Measurements from ENCODE around the gene MYG1.
"Not testable (repeated sequence)": the region's sequence is repeated elsewhere in the genome, so short reads cannot be mapped to it uniquely, and the experiment has no call there.

The MYG1 gene

DNA sequence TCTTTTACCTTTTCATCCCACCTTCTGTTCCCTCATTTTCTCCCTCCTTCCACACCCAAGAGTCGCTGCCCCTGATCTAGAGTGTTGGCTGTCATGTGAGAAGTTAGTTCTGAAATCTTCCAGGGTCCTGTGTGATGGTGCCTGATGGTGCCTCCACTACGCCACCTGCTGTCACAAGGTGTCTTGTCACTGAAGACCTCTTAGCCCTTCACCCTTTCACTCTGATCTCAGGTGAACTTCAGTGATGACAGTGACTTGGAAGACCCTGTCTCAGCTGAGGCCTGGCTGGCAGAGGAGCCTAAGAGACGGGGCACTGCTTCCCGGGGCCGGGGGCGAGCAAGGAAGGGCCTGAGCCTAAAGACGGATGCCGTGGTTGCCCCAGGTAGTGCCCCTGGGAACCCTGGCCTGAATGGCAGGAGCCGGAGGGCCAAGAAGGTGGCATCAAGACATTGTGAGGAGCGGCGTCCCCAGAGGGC lies 11.7 kb upstream of the MYG1 start:
- DNase-seq: no peak

DNA sequence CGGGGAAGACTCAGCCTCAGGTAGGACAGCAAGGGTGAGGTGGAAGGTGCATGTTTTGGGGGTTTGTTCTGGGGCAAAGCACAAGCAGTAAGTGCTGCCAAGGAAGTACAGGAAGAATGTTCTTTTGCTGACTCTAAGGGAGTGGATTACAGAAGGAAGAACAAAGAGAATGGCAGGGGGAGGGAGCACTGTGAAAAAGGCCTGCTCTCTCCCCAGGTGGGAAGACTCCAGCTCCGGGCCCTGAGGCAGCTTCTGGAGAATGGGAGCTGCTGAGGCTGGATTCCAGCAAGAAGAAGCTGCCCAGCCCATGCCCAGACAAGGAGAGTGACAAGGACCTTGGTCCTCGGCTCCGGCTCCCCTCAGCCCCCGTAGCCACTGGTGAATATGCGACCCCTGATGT lies 11.2 kb upstream of the MYG1 start:
- DNase-seq: no peak

DNA sequence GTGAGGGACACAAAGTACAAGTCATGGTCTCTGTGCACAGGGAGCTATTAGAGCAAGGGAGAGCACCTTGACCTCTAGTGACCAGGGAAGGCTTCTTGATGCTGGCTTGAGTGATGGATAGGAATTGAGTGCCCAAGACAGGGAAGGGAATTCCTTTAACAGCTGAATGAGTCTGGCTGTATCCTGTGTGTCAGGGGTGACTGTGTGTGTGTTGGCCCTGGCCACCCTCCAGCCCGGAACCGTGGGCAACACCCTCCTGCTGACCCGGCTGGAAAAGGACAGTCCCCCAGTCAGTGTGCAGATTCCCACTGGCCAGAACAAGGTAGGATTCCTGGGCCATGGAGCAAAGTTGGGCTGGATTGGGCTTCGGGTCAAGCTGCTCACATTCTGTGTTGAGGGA lies 9.6 kb upstream of the MYG1 start:
- DNase-seq: no peak

DNA sequence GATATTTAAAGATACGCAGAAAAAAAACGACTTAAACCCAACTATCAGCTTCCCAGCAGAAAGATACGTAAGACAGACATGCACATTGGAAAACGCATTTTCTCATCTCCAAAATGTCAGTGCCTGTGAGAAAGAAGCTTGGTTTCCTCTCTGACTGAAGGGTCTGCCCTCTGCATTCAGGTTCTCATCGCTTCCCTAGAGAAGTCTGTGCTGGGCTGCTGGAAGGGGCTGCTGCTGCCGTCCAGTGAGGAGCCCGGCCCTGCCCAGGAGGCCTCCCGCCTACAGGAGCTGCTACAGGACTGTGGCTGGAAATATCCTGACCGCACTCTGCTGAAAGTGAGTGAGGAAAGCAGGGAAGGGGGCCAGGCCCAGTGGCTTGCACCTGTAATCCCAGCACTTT lies 8.8 kb upstream of the MYG1 start:
- DNase-seq: no peak

DNA sequence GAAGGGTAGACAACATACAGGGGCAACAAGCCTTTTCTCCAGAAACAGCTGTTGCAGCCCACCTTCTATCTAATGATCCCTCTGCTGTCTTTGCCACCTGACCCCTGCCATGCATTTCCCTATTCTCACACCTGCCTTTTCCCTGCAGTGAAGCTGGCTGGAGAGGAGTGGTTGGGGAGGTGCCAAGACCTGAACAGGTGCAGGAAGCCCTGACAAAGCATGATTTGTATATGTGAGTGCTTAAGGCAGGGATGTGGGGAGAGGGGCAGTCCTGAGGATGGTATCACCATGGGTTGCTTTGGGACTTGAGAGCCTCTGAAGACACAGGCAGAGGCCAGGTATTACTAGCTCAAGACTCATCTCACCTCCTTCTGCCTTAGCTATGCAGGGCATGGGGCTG lies 7.1 kb upstream of the MYG1 start:
- peak; percentile 72 for DNase-seq

DNA sequence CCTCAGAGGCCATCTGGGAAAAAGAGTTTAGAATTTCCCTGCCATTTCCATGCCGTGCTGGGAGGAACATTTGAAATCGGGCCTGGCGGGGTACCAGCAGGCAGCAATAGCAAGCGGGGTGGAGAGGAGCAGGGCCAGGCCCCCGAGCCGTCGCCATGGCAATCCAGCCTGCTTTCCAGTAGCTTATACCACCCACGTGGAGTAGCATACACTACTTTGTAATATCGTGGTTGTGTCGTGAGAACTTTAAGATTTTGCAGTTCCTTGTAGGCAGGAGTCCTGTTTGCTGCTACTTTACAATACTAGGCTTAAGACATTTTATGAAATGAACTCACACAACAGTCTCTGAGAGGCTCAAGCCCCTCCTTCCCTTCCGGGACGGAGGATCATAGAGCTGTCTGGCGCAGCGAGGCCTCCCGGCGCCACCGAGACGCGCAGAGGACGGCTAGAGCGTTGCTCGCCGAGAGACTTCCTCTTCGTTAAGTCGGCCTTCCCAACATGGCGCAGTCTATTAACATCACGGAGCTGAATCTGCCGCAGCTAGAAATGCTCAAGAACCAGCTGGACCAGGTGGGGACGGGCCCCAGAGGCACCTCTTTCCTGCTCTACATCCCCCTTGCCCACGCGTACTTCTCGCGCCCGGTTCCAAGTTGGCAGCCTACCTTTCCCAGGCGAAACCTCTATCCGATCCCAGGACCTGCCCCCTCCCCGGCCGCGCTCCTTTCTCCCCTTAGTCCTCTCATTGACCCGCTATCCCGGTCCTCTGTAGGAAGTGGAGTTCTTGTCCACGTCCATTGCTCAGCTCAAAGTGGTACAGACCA lies 4.2 kb upstream of the MYG1 start, which contains the start of gene PFDN5:
Gene PFDN5 (plus strand): TSS at position 473 of the 821 bp plus-strand sequence. CDS start 26 bp downstream, at position 499.
- peak; percentile 67 for DNase-seq

DNA sequence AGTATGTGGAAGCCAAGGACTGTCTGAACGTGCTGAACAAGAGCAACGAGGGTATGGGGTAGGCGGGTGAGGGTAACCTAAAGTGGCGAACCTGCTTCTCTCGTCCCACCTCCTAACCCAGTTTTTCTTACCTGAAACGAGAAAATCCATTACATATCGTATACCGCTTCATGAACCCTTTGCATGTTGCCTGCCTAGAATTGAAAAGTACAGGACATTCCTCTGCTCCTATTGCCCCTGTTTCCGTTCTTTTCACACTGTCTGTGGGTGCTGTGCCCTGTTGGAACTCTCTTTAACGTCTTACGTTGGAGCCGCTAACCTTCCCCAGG lies 3.6 kb upstream of the MYG1 start:
- no peak for DNase-seq

DNA sequence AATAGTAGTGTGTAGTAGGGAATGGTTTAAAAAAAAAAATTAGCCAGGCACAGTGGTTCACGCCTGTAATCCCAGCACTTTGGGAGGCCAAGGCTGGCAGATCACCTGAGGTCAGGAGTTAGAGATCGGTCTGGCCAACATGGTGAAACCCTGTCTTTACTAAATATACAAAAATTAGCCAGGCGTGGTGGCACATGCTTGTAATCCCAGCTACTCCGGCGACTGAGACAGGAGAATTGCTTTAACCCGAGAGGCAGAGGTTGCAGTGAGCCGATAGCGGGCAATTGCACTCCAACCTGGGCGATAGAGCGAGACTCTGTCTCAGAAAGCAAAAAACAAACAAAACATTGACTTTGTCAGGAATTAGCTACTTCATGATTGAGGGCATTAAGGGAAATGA lies 2.4 kb upstream of the MYG1 start:
- not testable (repeated sequence) for DNase-seq

DNA sequence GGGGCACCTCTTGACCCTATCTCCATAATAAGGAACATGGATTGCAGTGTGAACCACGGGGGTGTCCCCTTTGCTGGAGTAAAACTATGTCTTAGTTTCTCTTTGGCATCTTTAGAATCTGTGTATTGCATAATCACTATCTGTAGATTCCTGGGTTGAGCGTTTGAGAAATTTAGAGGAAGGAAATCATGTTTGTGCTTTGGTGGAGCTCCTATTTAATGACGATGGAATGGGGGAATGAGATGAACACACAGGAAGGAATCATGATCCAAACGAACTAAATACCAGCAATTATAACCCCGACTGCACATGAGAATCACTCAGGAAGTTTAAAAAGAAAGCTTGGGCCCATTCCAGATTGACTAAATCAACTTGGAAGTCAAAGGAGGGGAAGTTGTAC lies 1.3 kb upstream of the MYG1 start:
- no peak for DNase-seq

DNA sequence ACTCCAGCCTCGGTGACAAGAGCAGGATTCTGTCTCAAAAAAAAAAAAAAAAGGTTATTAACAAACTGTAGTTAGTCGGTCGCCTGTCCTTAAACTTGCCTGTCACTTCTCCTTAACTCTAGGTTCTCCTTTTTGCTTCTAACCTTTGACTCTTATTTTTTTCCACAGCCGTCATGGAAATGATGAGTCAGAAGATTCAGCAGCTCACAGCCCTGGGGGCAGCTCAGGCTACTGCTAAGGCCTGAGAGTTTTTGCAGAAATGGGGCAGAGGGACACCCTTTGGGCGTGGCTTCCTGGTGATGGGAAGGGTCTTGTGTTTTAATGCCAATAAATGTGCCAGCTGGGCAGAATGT lies 418 bp upstream of the MYG1 start:
- no peak for DNase-seq

DNA sequence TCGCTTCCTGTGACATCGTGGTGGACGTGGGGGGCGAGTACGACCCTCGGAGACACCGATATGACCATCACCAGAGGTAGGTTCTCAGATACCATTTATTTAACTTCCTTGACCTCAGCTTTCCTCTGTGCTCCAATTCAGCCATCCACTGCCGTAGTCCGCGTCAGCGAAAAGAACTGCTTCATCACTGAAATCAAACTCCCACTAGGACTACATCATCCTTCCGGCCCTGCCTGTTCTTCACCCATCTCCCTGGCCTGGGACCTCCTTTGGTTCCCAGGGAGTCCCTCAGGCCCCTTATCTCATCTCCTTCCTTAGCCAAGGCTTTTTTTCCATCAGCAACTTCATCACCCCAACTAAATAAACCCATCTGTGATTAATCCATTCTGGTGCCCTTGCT lies 692 bp downstream of the MYG1 start:
- no peak for DNase-seq

DNA sequence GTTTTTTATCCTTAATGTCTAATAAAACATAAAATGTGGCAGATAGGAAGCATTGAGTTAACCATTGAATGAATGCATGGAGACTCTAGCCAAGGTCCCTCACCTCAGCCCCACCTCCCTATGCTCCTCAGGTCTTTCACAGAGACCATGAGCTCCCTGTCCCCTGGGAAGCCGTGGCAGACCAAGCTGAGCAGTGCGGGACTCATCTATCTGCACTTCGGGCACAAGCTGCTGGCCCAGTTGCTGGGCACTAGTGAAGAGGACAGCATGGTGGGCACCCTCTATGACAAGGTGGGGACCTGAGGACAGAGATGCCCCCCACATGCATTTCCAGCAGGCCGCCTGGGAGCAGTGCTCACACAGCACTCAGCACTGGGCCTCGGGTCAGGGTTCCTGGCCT lies 3.4 kb downstream of the MYG1 start:
- no peak for DNase-seq

DNA sequence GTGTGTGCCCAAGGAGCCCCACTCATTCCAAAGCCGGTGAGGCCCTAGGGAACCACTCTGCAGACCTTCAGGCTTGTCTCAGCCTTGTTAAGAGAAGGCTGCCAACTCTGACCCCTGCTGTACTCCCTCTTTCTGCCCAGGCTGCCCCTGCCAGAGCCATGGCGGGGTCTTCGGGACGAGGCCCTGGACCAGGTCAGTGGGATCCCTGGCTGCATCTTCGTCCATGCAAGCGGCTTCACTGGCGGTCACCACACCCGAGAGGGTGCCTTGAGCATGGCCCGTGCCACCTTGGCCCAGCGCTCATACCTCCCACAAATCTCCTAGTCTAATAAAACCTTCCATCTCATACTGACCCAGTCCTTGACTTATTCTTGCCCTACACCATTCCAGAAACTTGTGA lies 7.3 kb downstream of the MYG1 start:
- no peak for DNase-seq

DNA sequence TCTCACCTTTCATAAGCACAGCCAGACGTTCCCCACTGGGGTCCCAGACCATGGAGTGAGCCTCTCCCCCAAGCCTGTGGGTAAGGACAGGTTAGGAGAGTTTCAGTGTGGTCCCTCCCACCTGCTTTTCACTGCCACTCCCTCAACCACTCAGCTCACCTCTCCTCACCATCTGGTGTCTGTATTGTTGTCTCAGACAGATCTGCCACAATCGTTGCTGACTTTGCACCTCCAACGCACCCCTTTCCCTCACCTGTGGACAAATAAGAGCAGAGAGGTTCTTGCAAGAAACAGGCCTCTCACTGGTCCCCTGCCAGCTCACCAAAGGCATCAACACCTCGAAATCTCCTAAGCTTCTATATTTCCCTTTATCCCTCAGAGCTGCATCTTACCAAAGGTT lies 8.8 kb downstream of the MYG1 start:
- no peak for DNase-seq

DNA sequence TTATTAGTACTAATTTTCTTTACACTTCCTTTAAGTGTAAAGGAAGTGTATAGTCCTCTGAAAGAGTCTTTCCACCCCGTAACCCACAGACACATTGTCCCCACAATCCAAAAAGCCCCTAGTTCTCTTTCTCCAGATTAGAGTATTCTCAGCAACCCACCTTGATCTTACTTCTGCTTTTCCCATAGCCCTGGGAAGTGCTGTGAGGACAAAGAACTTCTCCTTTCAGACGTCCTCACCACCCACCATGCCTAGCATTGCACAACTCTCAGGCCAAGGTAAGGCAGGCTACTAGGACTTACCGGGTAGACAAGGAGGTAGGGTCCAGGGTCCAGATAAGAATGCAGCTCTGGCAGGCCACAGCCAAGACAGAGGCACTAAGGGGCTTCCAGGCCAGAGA lies 14.5 kb downstream of the MYG1 start:
- DNase-seq: no peak

DNA sequence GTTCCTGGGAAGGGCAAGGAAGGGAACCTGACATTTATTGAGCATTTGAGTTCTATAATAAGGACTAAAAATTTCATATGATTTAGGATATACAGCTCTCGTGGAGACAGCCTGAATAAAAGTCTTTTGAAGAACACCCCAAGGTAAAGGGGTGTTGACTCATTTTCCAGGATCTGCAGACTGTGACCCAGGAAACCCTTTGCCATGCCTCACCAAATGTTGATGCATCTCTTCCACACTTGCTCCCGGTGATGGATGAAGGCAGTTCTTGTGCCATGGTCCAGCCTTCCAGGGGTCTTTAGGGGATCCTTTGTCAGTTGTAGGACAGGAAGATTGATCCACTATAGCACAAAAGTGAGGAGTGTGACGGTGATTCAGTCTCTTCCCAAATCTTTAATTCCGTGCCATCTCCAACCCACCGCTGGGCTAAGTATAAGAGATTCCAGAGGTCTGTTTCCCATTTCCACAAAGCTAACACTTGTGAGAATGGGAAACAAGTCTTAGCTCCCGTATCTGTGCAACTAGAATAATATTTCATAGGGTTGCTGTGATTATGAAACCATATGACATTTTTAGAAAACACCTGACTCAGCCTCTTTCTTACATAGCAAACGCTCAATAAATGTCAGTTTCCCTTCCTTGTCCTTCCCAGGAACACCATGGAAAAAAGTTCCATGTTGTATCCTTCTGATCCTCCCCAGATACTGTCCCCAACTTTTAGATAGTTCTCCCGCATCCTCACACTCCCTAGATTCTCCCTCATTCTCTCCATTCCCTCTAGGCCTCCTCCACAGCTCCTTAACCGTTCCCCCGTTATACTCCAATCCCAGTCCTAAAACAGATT lies 21.1 kb downstream of the MYG1 start:
- DNase-seq: no peak

DNA sequence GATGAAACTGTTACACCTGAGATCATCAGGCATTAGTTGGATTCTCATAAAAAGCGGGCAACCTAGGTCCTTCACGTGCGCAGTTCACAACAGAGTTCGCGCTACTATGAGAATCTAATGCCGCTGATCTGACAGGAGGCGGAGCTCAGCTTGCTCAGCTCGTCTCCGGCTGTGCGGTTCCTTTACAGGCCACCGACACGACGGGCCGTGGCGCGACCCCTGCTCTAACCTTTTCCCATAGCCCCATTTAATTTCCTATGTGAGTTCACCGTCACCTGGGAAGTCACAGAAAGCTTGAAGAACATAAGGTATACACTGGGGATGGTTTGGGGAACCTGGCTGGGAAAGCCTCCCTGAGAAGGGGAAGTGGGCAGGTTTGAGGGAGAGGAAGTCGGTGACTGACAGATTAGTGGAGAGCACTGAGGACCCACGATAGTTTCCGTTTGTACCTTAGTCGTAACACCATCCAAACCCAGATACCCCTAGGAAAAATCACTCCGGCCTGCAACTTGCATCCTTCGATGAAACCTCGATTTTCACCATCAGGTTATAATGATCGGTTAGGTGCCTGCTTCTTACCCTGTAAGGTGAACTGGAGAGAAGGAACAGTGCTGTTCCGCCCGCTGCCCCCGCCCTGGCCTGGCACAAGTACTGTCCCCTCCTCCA lies 24.8 kb downstream of the MYG1 start:
- no peak for DNase-seq

DNA sequence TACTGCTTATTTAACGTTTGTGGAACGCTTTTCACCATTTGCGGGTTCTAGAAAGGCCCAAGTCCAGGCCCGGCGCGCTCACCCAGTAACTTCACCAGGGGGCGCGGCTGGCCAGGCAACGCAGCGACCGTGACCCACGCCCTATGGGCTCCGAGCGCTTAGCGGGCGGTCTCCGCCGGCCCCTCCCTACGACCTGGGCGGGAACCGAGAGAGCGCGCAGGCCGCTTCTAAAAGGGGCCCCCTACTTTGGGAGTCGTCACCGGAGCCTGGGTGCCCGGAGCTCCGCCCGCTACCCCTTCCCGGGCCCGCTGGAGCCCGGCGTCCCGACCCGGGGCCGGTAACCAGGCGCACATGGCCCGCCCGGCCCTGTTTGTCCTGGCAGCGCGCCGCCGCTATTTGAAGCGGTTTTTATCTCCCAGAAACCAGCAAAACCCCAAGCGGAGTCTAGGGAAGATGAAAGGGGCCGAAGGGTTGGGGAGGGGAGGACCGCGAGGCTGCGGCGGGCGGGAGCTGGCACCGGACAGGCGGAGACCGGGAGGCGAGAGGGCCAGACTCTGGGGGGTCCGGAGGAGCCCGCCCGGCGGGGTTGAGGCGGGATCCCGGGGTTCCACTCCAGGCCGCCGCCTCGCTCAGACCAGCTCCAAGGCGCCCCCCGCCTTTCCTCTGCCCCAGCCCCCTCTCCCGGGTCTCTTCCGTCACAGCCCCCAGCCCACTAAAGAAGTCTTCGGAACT lies 25.4 kb downstream of the MYG1 start:
- DNase-seq: peak; percentile 39

DNA sequence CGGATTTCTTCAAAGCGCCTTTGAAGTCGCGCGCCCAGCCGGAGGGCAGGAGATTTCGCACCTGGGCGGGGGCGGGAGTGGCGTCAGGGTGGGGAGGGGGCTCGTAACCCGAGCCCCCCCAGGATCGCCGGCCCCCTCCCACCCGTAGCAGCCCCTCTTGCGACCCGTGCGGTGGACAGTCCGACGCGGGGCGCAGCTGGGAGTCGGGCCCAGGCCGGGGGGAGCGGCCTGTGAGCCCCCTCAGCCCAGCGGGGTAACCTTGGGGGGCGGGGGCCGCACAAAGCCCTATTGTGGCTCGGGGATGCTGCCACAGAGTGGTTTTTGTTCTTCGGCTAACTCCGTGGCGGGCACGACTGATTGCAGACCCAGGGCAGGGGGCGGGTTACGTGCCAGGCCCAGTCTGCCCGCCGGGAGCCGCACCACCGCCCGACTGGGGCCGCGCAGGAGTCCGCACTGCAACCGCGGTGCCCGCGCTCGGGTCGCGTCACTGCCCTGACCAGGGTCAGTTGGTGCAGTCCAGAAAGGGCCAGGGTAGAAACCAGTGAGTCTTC lies 26.1 kb downstream of the MYG1 start:
- no peak for DNase-seq

DNA sequence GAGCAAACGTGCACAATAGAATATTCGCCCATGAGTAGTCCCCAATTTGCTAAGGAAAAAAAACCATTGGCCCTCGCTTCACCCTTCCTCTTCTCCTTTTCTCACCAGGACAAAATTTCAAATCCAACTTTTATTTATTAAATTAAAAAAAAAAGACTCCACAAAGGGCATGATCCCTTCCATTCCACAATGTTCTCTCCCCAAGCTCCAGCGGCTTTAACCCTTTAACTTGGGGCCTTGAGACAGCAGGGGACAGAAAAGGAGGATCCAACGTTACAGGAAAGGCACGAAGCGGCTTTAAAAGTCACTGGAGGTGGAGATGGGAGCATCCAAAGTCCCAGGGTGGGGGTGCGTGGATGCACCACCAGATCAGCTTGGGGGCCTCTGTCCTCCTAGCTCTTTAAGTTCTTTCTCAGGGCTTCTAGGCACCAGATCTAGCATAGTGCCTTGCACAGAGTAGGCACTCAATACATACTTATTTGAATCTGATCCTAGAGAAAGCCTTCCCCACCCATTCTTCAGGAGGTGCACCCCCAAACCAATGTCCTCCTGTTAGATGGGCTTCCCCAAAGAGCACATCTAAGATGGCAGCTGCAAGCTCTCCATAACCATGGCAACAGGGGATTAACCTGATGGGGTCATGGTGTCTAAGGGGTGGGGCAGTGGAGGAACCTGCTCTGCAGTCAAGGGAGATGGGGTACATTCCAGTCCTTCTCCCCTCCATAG lies 27.1 kb downstream of the MYG1 start:
- no peak for DNase-seq

DNA sequence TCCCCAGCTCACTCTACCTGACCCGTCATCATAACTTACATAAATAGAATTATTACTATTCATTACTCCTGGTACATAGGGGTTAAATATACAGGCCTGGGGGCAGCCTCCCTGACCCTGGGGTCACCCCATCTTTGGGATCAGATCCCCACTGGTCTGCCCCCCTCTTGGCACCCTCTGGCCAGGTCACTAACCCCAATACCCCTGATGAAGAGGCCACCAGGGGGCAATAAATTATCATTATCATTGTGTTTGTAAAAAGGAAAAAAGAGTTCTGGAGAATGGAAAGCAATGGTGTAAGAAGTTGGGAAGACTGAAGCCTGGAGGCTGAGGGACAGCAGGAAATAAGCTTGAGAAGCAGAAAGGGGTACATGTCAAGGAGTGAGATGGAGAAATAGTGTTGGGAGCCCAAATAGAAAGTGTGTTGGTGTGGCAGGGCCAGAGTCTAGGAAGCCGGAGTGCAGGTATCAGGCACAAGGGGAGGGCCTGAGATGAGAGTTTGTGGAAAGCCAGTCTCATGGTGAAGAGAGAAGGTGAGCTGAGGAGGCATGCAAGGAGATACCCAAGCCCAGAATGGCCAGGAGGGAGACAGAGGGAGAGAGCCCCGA lies 28.0 kb downstream of the MYG1 start:
- DNase-seq: no peak

DNA sequence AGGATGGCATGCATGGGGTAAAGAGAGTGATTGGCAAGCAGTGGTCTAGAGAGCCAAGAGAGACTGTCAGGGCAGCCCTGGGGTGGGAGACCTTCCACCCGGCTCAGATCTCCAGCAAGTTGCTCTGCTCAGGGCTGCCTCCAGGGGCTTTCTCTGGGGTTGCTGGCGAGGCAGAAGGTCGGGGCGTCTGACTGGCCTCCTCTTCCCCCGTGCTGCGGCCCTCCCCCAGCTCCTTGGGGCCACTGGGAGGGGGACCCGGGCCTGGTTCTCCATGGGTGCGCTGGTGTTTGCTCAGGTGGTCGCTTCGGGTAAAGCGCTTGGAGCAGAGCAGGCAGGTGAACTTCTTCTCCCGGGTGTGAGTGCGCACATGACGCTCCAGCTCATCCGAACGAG lies 28.5 kb downstream of the MYG1 start:
- DNase-seq: no peak
